Karpas-422 (cell line): ENCODE data around the gene GREM1. TPM values are rescaled to one million over a fixed set of nuclear protein-coding genes. Genes with fewer than 3 reads are reported as not detected.

Experiments used
- DNase-seq: peaks from one replicate; pipeline ENCODE4 v3.0.0-alpha.2; 2015
- H2AFZ ChIP-seq: fragments of 200-600 bp; sonication (generic); 2 replicates; pipeline ENCODE4 v1.6.1; 2014; ENCODE audit warnings: antibody characterized with exemption, low read length, mixed read lengths
- H3K27ac ChIP-seq: fragments of 200-600 bp; sonication (generic); 2 replicates; pipeline ENCODE4 v1.5.1; 2014; ENCODE audit warnings: mild to moderate bottlenecking, low read length, moderate library complexity
- H3K27me3 ChIP-seq: fragments of 200-600 bp; sonication (generic); 2 replicates; pipeline ENCODE4 v1.6.1; 2014; ENCODE audit warnings: low read length, mixed read lengths
- H3K36me3 ChIP-seq: fragments of 200-600 bp; sonication (generic); 2 replicates; pipeline ENCODE4 v1.6.1; 2014; ENCODE audit warnings: low read length, mixed read lengths; ENCODE audit not compliant: insufficient read depth
- H3K4me1 ChIP-seq: fragments of 200-600 bp; sonication (generic); 2 replicates; pipeline ENCODE4 v1.6.1; 2014; ENCODE audit warnings: mild to moderate bottlenecking, low read length, mixed read lengths
- H3K4me2 ChIP-seq: fragments of 200-600 bp; sonication (generic); 2 replicates; pipeline ENCODE4 v1.6.1; 2014; ENCODE audit warnings: low read length, low read depth, mild to moderate bottlenecking; ENCODE audit not compliant: poor library complexity, severe bottlenecking
- H3K4me3 ChIP-seq: fragments of 200-600 bp; sonication (generic); 2 replicates; pipeline ENCODE4 v1.5.1; 2014; ENCODE audit warnings: mild to moderate bottlenecking, antibody characterized with exemption, low read length, mixed read lengths
- H3K79me2 ChIP-seq: fragments of 200-600 bp; sonication (generic); 2 replicates; pipeline ENCODE4 v1.6.1; 2014; ENCODE audit warnings: mild to moderate bottlenecking, low read length, mixed read lengths
- H3K9ac ChIP-seq: fragments of 200-600 bp; sonication (generic); 2 replicates; pipeline ENCODE4 v1.6.0; 2014; ENCODE audit warnings: low read length
- H3K9me2 ChIP-seq: fragments of 200-600 bp; sonication (generic), shearing (Covaris generic); replicated peaks from 2 replicates; pipeline ENCODE4 v1.6.0; 2014; ENCODE audit warnings: mild to moderate bottlenecking, low read length, moderate library complexity; ENCODE audit not compliant: insufficient read depth
- H3K9me3 ChIP-seq: fragments of 300-700, 200-600 bp; sonication (generic); 2 replicates; pipeline ENCODE4 v1.6.1; 2014; ENCODE audit warnings: low read length, mixed read lengths
- H4K20me1 ChIP-seq: fragments of 200-600 bp; sonication (generic); 2 replicates; pipeline ENCODE4 v1.6.1; 2014; ENCODE audit warnings: mild to moderate bottlenecking, antibody characterized with exemption, low read length, low read depth; ENCODE audit not compliant: insufficient read depth
- total RNA-seq: library from RNA; depleted of rRNA; stranded (reverse); fragments of >200 nt; shearing (Covaris generic); gene quantifications from 2 replicates; pipeline ENCODE4 v1.2.3, GENCODE V29; 2014; ENCODE audit warnings: low replicate concordance

The GREM1 gene
- total RNA-seq, 1 experiment from 2014 or later, result not detected

GRCh38 chr15:32688151-32688639 lies 29.6 kb upstream of the GREM1 start:
- Histone ChIP-seq H3K9me3 (no peaks in the 10 kb centered on the region), H3K79me2 (no peaks in the 10 kb centered on the region), H3K9me2 (no peaks in the 10 kb centered on the region), H3K4me1 (no peaks in the 10 kb centered on the region), H3K27ac (no peak overlapping the region), H3K4me3 (no peak overlapping the region), H3K4me2 (no peak overlapping the region), H4K20me1 (no peaks in the 10 kb centered on the region), H3K36me3 (no peaks in the 10 kb centered on the region), H2AFZ (no peak overlapping the region), H3K27me3 (no peaks in the 10 kb centered on the region), H3K9ac (no peak overlapping the region)
- no peak for DNase-seq

GRCh38 chr15:32690941-32691688 lies 26.7 kb upstream of the GREM1 start:
- H3K9me3 ChIP-seq, result no peaks in the 10 kb centered on the region
- no peaks in the 10 kb centered on the region for H4K20me1 ChIP-seq
- no peaks in the 10 kb centered on the region for H3K9me2 ChIP-seq
- DNase-seq, result no peak
- no peak overlapping the region for H3K4me2 ChIP-seq
- no peak overlapping the region for H3K27ac ChIP-seq
- no peak overlapping the region for H2AFZ ChIP-seq
- H3K79me2 ChIP-seq, result no peaks in the 10 kb centered on the region
- no peaks in the 10 kb centered on the region for H3K4me1 ChIP-seq
- H3K4me3 ChIP-seq, result no peak overlapping the region
- no peak overlapping the region for H3K9ac ChIP-seq
- H3K36me3 ChIP-seq, result no peaks in the 10 kb centered on the region
- H3K27me3 ChIP-seq, result no peaks in the 10 kb centered on the region

- Histone ChIP-seq H3K9me2 (no peaks in the 10 kb centered on the region), H3K79me2 (no peaks in the 10 kb centered on the region), H3K9me3 (no peaks in the 10 kb centered on the region), H3K4me2 (no peak overlapping the region), H4K20me1 (no peaks in the 10 kb centered on the region), H3K36me3 (no peaks in the 10 kb centered on the region), H3K27ac (no peak overlapping the region), H3K9ac (no peak overlapping the region), H3K27me3 (no peaks in the 10 kb centered on the region), H3K4me3 (no peak overlapping the region), H3K4me1 (no peaks in the 10 kb centered on the region), H2AFZ (no peak overlapping the region)
- no peak for DNase-seq
These were observed 26.1 kb upstream of the GREM1 start for GRCh38 chr15:32691689-32692038.

GRCh38 chr15:32692286-32692685 lies 25.5 kb upstream of the GREM1 start:
- Histone ChIP-seq H3K9ac (no peak overlapping the region), H3K27ac (no peak overlapping the region), H3K4me1 (no peaks in the 10 kb centered on the region), H3K27me3 (no peaks in the 10 kb centered on the region), H3K4me2 (no peak overlapping the region), H3K9me2 (no peaks in the 10 kb centered on the region), H3K9me3 (no peaks in the 10 kb centered on the region), H3K4me3 (no peak overlapping the region), H3K79me2 (no peaks in the 10 kb centered on the region), H2AFZ (no peak overlapping the region), H4K20me1 (no peaks in the 10 kb centered on the region), H3K36me3 (no peaks in the 10 kb centered on the region)
- no peak for DNase-seq

- H3K79me2 ChIP-seq, result no peaks in the 10 kb centered on the region
- H3K27me3 ChIP-seq, result no peaks in the 10 kb centered on the region
- no peaks in the 10 kb centered on the region for H4K20me1 ChIP-seq
- H2AFZ ChIP-seq, result no peak overlapping the region
- H3K36me3 ChIP-seq, result no peaks in the 10 kb centered on the region
- H3K9me2 ChIP-seq, result no peaks in the 10 kb centered on the region
- no peak overlapping the region for H3K9ac ChIP-seq
- H3K4me1 ChIP-seq, result no peaks in the 10 kb centered on the region
- DNase-seq, result no peak
- no peaks in the 10 kb centered on the region for H3K9me3 ChIP-seq
- no peak overlapping the region for H3K27ac ChIP-seq
- no peak overlapping the region for H3K4me2 ChIP-seq
- H3K4me3 ChIP-seq, result no peak overlapping the region
These were observed 23.4 kb upstream of the GREM1 start for GRCh38 chr15:32694222-32694983.

GRCh38 chr15:32698773-32699390 lies 18.9 kb upstream of the GREM1 start:
- Histone ChIP-seq H3K27ac (no peak overlapping the region), H3K4me2 (no peak overlapping the region), H3K9me3 (no peaks in the 10 kb centered on the region), H4K20me1 (no peaks in the 10 kb centered on the region), H3K9me2 (no peaks in the 10 kb centered on the region), H3K9ac (no peak overlapping the region), H3K36me3 (no peaks in the 10 kb centered on the region), H2AFZ (no peak overlapping the region), H3K4me3 (no peak overlapping the region), H3K4me1 (no peaks in the 10 kb centered on the region), H3K79me2 (no peaks in the 10 kb centered on the region), H3K27me3 (no peaks in the 10 kb centered on the region)
- no peak for DNase-seq

- Histone ChIP-seq H3K4me3 (no peak overlapping the region), H4K20me1 (no peaks in the 10 kb centered on the region), H3K27ac (no peak overlapping the region), H3K36me3 (no peaks in the 10 kb centered on the region), H3K79me2 (no peaks in the 10 kb centered on the region), H3K9me2 (no peaks in the 10 kb centered on the region), H3K4me2 (no peak overlapping the region), H2AFZ (no peak overlapping the region), H3K4me1 (no peaks in the 10 kb centered on the region), H3K9ac (no peak overlapping the region), H3K27me3 (no peaks in the 10 kb centered on the region), H3K9me3 (no peaks in the 10 kb centered on the region)
- DNase-seq, result no peak
These were observed 17.2 kb upstream of the GREM1 start for GRCh38 chr15:32700501-32701150.

GRCh38 chr15:32701863-32702262 lies 15.9 kb upstream of the GREM1 start:
- Histone ChIP-seq H3K36me3 (no peaks in the 10 kb centered on the region), H3K9me2 (no peaks in the 10 kb centered on the region), H3K4me3 (no peak overlapping the region), H2AFZ (no peak overlapping the region), H3K9me3 (no peaks in the 10 kb centered on the region), H3K4me1 (no peaks in the 10 kb centered on the region), H3K79me2 (no peaks in the 10 kb centered on the region), H3K9ac (no peak overlapping the region), H3K27me3 (no peaks in the 10 kb centered on the region), H3K27ac (no peak overlapping the region), H4K20me1 (no peaks in the 10 kb centered on the region), H3K4me2 (no peak overlapping the region)
- no peak for DNase-seq
